ENCODE results near the gene MRPL55.

MRPL55 gene

GRCh38 chr1:228071839-228072657, 37.1 kb downstream of the MRPL55 start:
- peak; percentile 1 for DNase-seq (ENCODE audit: low read depth, low spot score)

GRCh38 chr1:228070851-228071250, 38.2 kb downstream of the MRPL55 start:
- no peak for DNase-seq (ENCODE audit: low read depth, low spot score)

GRCh38 chr1:228070173-228070572, 38.9 kb downstream of the MRPL55 start:
- no peak for DNase-seq (ENCODE audit: low read depth, low spot score)

GRCh38 chr1:228068359-228068758, 40.7 kb downstream of the MRPL55 start:
- no peak for DNase-seq (ENCODE audit: low read depth, low spot score)

DNA sequence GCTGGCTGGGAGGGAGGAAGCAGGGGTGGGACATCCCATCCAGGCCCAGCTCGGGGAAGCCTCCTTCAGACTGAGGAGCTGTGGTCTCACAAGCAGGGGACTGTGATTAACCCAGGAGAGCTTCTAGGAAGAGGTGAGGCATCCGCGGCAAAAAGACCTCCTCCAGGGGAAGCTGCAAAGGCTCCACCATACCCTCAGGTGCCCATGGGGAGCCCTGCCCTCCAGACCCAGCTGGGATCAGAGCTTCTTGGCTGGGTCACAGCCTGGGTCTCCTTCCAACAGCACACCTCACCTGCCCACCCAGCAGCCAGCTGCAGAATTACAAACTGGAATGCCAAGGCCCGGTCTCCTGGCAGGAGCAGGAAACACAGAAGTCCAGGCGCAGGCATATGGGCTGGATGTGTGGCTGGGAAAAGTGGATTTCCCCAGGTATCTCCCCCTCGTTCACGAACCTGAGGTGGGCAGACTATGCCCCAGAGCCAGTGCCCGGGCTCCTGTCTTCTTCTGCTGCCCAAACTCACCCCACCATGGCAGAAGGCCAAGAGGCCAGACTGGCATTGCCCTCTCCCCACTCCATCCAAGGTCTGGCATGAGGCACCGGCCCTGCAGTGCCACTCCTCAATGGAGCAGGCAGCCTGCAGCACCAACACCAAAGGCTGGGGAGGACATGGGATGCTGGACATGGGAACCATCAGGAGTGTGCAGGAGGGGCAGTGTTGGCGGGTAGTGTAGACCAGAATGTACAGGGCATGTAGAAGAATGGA, 42.0 kb downstream of the MRPL55 start:
- peak; percentile 47 for DNase-seq (ENCODE audit: low read depth, low spot score)

DNA sequence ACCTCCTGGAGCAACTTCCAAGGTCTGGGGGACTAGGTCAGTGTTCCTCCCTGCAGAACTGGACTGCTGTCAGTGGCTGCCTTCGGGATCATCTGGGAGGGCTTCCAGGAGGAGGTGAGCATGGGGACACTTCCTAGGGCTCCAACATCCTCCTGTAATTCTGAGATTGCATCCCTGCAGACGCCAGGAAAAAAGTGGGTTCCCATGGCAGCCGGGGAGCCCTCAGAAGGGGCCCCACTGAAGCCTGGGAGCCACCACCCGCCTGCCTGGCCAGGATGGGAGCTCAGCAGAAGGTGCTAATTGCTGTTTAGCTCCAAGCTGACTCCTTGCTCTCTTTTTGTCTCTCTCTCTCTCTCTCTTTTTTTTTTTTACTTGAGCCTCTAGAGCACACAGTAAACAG, 42.7 kb downstream of the MRPL55 start:
- no peak for DNase-seq (ENCODE audit: low read depth, low spot score)

GRCh38 chr1:228065543-228066347, 43.4 kb downstream of the MRPL55 start:
- DNase-seq (ENCODE audit: low read depth, low spot score), result no peak

DNA sequence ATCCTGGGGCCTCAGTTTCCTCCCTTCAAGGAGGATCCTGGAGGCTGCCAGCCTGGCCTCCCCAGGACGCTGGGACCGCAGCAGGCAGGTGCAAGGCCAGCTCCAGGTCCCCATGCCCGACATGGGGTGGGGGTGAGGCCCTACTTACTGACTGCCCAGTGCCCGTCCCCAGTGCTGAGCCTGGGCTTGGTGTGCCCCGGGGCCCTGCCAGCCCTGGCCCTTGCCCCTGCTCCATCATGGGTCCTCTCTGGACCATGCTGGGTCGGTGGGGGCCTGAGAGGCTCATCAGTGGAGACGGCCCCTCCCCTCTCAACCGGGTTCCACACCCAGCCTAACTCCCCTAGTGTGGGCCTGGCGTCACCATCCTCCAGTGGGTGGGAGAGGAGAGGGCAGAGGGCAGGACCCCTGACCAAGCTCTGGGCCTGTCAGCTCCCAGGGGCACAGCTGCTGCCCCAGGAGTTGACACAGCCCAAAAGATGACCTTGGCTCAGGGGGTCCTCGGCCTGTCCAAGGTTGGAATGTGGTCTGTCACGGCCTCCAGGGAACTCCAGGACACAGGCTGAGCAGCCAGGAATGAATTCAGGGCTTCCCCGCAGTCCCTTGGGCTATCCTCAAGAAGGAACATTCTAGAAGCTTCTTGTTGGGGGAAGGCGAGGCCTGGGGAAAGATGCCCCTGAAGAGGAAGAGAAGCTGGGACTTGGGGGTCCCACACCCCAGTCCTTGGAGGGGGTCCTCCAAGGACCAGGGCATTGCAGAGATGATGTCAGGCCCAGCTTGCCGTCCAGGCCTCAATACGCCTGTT, 44.2 kb downstream of the MRPL55 start:
- peak; percentile 14 for DNase-seq (ENCODE audit: low read depth, low spot score)

GRCh38 chr1:228064296-228064695, 44.8 kb downstream of the MRPL55 start:
- peak; percentile 17 for DNase-seq (ENCODE audit: low read depth, low spot score)

GRCh38 chr1:228063251-228064191, 45.6 kb downstream of the MRPL55 start:
- peak; percentile 1 for DNase-seq (ENCODE audit: low read depth, low spot score)

GRCh38 chr1:228062812-228063211, 46.3 kb downstream of the MRPL55 start:
- DNase-seq (ENCODE audit: low read depth, low spot score), result peak; percentile 1

GRCh38 chr1:228062085-228062791, 46.9 kb downstream of the MRPL55 start:
- peak; percentile 0 for DNase-seq (ENCODE audit: low read depth, low spot score)

DNA sequence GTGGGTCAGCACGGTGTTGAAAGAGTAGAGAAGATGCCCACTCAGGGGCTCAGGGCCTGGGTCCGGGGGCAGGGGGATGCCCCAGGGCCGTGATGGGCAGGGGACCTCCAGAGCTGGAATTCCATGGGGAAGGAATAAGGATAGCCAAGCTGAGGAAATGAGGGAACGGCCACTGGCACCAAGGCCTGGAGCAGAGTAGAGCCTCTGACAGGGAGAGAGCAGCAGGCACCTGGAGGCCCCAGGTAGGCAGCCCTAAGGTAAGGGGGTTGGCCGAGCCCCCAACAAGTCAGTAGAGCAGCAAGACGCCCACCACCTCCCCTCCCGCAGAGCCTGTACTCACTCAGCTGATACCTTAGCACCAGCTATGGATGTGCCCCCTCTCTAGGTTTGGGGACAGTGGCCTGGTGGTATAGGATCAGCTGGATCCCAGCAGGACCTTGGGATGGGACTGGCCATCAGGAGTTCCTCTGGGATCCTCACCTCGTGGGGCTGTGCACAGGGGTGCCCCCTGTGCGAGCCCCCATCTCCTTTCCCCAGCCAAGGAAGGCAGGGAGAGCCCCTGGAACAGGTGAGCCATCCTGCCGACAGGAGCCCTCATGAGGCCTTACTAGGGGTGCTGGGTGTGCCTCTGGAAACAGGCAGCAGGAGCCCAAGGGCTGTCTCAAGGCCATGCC, 47.6 kb downstream of the MRPL55 start:
- DNase-seq (ENCODE audit: low read depth, low spot score), result peak; percentile 4

- DNase-seq (ENCODE audit: low read depth, low spot score), result peak; percentile 44
Measured at GRCh38 chr1:228060458-228061190, 48.5 kb downstream of the MRPL55 start.

DNA sequence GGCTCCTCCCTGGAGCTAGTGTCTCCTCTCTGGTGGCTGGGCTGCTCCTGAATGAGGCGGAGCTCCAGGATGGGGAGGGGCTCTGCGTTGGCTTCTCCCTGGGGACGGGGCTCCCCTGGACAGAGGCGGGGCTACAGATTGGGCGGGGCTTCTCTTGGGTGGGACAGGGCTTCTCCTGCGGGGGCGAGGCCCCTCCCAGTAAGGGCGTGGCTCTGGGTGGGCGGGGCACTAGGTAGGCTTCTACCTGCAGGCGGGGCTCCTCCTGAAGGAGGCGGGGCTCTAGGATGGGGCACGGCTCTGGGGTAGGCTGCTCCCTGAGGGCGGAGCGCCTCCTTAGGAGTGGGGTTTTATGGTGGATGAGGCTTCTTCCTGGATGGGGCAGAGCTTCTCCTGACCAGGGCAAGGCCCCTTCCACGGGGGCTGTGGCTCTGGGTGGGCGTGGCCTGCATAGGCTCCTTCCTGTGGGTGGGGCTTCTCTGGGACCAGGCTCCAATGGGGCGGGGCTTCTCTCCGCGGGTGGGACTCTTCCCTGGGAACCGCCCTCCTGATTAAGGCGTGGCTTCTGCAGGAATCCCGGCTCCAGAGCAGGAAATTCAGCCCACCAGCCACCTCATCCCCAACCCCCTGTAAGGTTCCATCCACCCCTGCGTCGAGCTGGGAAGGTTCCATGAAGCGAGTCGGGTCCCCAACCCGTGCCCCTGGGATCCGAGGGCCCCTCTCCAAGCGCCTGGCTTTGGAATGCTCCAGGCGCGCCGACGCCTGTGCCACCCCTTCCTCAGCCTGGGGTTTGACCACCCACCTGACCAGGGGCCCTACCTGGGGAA, 49.3 kb downstream of the MRPL55 start:
- peak; percentile 97 for DNase-seq (ENCODE audit: low read depth, low spot score)

DNA sequence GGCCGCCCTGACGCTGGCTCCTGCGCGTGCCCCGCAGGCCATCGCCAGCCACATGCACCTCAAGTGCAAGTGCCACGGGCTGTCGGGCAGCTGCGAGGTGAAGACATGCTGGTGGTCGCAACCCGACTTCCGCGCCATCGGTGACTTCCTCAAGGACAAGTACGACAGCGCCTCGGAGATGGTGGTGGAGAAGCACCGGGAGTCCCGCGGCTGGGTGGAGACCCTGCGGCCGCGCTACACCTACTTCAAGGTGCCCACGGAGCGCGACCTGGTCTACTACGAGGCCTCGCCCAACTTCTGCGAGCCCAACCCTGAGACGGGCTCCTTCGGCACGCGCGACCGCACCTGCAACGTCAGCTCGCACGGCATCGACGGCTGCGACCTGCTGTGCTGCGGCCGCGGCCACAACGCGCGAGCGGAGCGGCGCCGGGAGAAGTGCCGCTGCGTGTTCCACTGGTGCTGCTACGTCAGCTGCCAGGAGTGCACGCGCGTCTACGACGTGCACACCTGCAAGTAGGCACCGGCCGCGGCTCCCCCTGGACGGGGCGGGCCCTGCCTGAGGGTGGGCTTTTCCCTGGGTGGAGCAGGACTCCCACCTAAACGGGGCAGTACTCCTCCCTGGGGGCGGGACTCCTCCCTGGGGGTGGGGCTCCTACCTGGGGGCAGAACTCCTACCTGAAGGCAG, 50.0 kb downstream of the MRPL55 start:
- DNase-seq (ENCODE audit: low read depth, low spot score), result no peak
